Nucleus accumbens (tissue), 56 donors: Measurements from ENCODE around the gene ALDH3A1.

Source experiments
- DNase-seq, 56 donors: peaks; one replicate each; lab custom pipeline; 2025; lab: John Stamatoyannopoulos, UW

ALDH3A1 gene

GRCh38 chr17:19743101-19744100 is 4.7 kb downstream of the ALDH3A1 start:
- DNase-seq = no peak

GRCh38 chr17:19742495-19742894 is 5.6 kb downstream of the ALDH3A1 start:
- no peak for DNase-seq

GRCh38 chr17:19741832-19742457 is 6.2 kb downstream of the ALDH3A1 start:
- DNase-seq = no peak

GRCh38 chr17:19740933-19741332 is 7.2 kb downstream of the ALDH3A1 start:
- no peak for DNase-seq

- no peak for DNase-seq
Observed at GRCh38 chr17:19739241-19740201, 8.6 kb downstream of the ALDH3A1 start.

GRCh38 chr17:19738757-19739156 is 9.3 kb downstream of the ALDH3A1 start:
- no peak for DNase-seq

- no peak for DNase-seq
Observed at GRCh38 chr17:19738073-19738449, 10.0 kb downstream of the ALDH3A1 start.

- DNase-seq = no peak
Observed at GRCh38 chr17:19737305-19738072, 10.6 kb downstream of the ALDH3A1 start.

- no peak for DNase-seq
Observed at GRCh38 chr17:19736071-19736470, 12.0 kb downstream of the ALDH3A1 start.

- no peak for DNase-seq
Observed at GRCh38 chr17:19733953-19734526, 14.1 kb downstream of the ALDH3A1 start.

GRCh38 chr17:19731626-19732025 is 16.5 kb downstream of the ALDH3A1 start:
- no peak for DNase-seq

GRCh38 chr17:19730843-19731242 is 17.3 kb downstream of the ALDH3A1 start:
- peak in 1 of 56 donors; percentile 30 for DNase-seq

GRCh38 chr17:19729900-19730299 is 18.2 kb downstream of the ALDH3A1 start:
- no peak for DNase-seq

GRCh38 chr17:19728084-19728495 is 20.0 kb downstream of the ALDH3A1 start:
- peak in 53 of 56 donors; percentile 34 to 89 (median 72) for DNase-seq

GRCh38 chr17:19727501-19728078 is 20.5 kb downstream of the ALDH3A1 start:
- DNase-seq = peak in 50 of 56 donors; percentile 28 to 88 (median 72)

- peak in 1 of 56 donors; percentile 18 for DNase-seq
Observed at GRCh38 chr17:19726631-19727376, 21.3 kb downstream of the ALDH3A1 start.

GRCh38 chr17:19725486-19725885 is 22.6 kb downstream of the ALDH3A1 start:
- DNase-seq = no peak
